ENCODE measurements around the gene IFNAR1.

The IFNAR1 gene

GRCh38 chr21:33403786-33404585 is 79.2 kb downstream of the IFNAR1 start:
- DNase-seq: no peak

GRCh38 chr21:33406493-33406892 is 81.7 kb downstream of the IFNAR1 start:
- no peak for DNase-seq

All from SIG-M5 (cell line).